Type B pancreatic cell (in vitro differentiated cells): Measurements from ENCODE around the gene AKAP3. TPM values are rescaled to one million over a fixed set of nuclear protein-coding genes. Genes with fewer than 3 reads are reported as not detected.

ENCODE experiments used
- DNase-seq: peaks from one replicate; pipeline ENCODE4 v3.0.0; 2021; ENCODE audit warnings: mixed read lengths; ENCODE audit not compliant: unreplicated experiment; ENCODE audit errors: extremely low spot score
- H3K27ac Mint-ChIP-seq: 2 replicates; pipeline ENCODE4 v1.8.0; 2021; ENCODE audit warnings: mild to moderate bottlenecking, mixed read lengths
- H3K27me3 Mint-ChIP-seq: 2 replicates; pipeline ENCODE4 v1.8.0; 2021; ENCODE audit warnings: mixed read lengths
- H3K36me3 Mint-ChIP-seq: 2 replicates; pipeline ENCODE4 v1.8.0; 2021; ENCODE audit warnings: mixed read lengths
- H3K4me1 Mint-ChIP-seq: one replicate; pipeline ENCODE4 v1.8.0; 2021; ENCODE audit warnings: mixed read lengths; ENCODE audit not compliant: unreplicated experiment
- H3K4me3 Mint-ChIP-seq: 2 replicates; pipeline ENCODE4 v1.8.0; 2021; ENCODE audit warnings: mild to moderate bottlenecking, mixed read lengths
- H3K9me3 Mint-ChIP-seq: 2 replicates; pipeline ENCODE4 v1.8.0; 2021; ENCODE audit warnings: mixed read lengths
- total RNA-seq: library from RNA; stranded (reverse); gene quantifications from 2 replicates; pipeline ENCODE4 v1.2.1, GENCODE V29; 2021; ENCODE audit warnings: low replicate concordance
- TF ChIP-seq, protein P1 (sequence below): fragments of 200-600 bp; sonication (generic); conservative IDR thresholded peaks from 2 replicates; pipeline ENCODE4 v1.5.0; 2021; ENCODE audit warnings: antibody characterized with exemption, mild to moderate bottlenecking

Gene AKAP3
- total RNA-seq, 1 donor from 2014 or later = 3.8 TPM

DNA sequence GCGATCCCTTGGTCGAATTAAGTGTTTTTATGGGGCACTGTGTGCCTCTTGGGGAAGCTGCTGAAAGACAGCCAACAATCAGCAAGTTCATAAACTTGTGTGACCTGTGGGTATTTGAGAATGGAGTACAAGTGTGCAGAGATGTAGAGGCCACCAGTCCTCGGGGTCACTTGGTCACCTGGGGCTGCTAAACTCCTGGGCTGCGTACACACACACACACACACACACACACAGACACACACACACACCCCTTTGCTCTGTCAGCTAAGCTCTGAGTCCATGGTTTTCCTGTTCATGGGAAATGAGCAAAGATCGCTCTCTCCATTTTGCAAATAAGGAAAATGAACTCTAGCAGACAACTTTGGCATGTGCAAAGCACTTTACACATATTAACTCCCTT, 62.4 kb downstream of the AKAP3 start:
- Mint-ChIP-seq H3K27ac (no peak overlapping the region), H3K27me3 (peaks cover 62% of the 10 kb centered on the region), H3K4me1 (no peaks in the 10 kb centered on the region), H3K9me3 (no peaks in the 10 kb centered on the region), H3K36me3 (no peaks in the 10 kb centered on the region), H3K4me3 (no peak overlapping the region)
- TF ChIP-seq, protein P1, sequence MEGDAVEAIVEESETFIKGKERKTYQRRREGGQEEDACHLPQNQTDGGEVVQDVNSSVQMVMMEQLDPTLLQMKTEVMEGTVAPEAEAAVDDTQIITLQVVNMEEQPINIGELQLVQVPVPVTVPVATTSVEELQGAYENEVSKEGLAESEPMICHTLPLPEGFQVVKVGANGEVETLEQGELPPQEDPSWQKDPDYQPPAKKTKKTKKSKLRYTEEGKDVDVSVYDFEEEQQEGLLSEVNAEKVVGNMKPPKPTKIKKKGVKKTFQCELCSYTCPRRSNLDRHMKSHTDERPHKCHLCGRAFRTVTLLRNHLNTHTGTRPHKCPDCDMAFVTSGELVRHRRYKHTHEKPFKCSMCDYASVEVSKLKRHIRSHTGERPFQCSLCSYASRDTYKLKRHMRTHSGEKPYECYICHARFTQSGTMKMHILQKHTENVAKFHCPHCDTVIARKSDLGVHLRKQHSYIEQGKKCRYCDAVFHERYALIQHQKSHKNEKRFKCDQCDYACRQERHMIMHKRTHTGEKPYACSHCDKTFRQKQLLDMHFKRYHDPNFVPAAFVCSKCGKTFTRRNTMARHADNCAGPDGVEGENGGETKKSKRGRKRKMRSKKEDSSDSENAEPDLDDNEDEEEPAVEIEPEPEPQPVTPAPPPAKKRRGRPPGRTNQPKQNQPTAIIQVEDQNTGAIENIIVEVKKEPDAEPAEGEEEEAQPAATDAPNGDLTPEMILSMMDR = no peak
- no peak for DNase-seq

GRCh38 chr12:4584896-4585295, 64.0 kb downstream of the AKAP3 start:
- DNase-seq = no peak
- Mint-ChIP-seq H3K4me1 (no peaks in the 10 kb centered on the region), H3K4me3 (no peak overlapping the region), H3K36me3 (no peaks in the 10 kb centered on the region), H3K27me3 (peaks cover 65% of the 10 kb centered on the region), H3K9me3 (no peaks in the 10 kb centered on the region), H3K27ac (no peak overlapping the region)
- TF ChIP-seq, protein P1 = no peak

DNA sequence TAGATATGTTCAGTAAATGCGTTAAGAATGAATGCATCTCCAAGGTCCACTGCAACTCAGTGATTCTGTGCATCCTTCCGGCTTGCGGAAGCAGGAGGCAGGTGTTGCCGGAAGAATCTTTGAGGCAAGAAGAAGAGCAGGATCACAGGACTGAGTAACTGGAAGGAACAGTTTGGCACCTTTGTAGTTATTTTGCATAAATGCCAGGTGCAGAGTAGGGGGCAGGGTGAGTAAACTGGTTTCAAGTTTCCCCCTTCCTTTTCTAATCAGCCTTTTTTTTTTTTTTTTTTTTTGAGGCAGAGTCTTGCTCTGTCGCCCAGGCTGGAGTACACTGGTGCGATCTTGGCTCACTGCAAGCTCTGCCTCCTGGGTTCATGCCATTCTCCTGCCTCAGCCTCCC, 64.6 kb downstream of the AKAP3 start:
- Mint-ChIP-seq H3K4me1 (no peaks in the 10 kb centered on the region), H3K9me3 (no peaks in the 10 kb centered on the region), H3K27me3 (peaks cover 62% of the 10 kb centered on the region), H3K36me3 (no peaks in the 10 kb centered on the region), H3K4me3 (no peak overlapping the region), H3K27ac (no peak overlapping the region)
- TF ChIP-seq, protein P1 = no peak
- DNase-seq = no peak

DNA sequence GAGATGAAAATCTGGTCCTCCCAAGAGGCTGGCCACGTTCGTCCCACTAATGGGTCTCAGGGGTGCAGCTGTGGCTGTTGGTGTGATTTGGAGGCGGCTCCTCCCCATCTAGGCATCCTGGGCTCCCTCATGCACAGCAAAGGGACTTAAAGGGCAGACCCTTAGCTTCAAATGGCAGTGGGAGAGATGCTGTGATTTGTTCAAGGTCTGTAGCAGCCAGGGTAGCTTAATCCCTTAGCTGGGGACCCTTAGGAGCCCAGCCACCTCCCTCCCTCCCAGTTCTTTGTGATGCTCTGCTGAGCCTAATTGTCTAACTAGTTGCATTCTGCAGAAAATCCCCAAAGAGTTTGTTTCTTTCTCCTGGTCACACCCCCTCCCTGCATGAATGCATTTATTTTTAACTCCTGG, 68.6 kb downstream of the AKAP3 start:
- Mint-ChIP-seq H3K4me1 (no peaks in the 10 kb centered on the region), H3K4me3 (no peak overlapping the region), H3K9me3 (no peaks in the 10 kb centered on the region), H3K27me3 (peaks cover 52% of the 10 kb centered on the region), H3K36me3 (no peaks in the 10 kb centered on the region), H3K27ac (no peak overlapping the region)
- no peak for DNase-seq
- TF ChIP-seq, protein P1 = no peak

GRCh38 chr12:4579305-4580102, 69.3 kb downstream of the AKAP3 start:
- H3K4me3 Mint-ChIP-seq = no peak overlapping the region
- H3K27me3 Mint-ChIP-seq = peaks cover 48% of the 10 kb centered on the region
- no peak overlapping the region for H3K27ac Mint-ChIP-seq
- H3K36me3 Mint-ChIP-seq = no peaks in the 10 kb centered on the region
- no peak for DNase-seq
- TF ChIP-seq, protein P1 = peak; percentile 33
- H3K9me3 Mint-ChIP-seq = no peaks in the 10 kb centered on the region
- H3K4me1 Mint-ChIP-seq = no peaks in the 10 kb centered on the region
